C4-2B (cell line): Measurements from ENCODE around the gene PBX4.

Experiments
- ZFX ChIP-seq: fragments of 450-650 bp; IDR thresholded peaks from 2 replicates; pipeline ENCODE4 v1.6.1; 2017
- TF ChIP-seq, protein P1 (sequence below): fragments of 450-650 bp; conservative IDR thresholded peaks from 2 replicates; pipeline ENCODE4 v1.5.1; 2017; ENCODE audit warnings: mild to moderate bottlenecking

DNA sequence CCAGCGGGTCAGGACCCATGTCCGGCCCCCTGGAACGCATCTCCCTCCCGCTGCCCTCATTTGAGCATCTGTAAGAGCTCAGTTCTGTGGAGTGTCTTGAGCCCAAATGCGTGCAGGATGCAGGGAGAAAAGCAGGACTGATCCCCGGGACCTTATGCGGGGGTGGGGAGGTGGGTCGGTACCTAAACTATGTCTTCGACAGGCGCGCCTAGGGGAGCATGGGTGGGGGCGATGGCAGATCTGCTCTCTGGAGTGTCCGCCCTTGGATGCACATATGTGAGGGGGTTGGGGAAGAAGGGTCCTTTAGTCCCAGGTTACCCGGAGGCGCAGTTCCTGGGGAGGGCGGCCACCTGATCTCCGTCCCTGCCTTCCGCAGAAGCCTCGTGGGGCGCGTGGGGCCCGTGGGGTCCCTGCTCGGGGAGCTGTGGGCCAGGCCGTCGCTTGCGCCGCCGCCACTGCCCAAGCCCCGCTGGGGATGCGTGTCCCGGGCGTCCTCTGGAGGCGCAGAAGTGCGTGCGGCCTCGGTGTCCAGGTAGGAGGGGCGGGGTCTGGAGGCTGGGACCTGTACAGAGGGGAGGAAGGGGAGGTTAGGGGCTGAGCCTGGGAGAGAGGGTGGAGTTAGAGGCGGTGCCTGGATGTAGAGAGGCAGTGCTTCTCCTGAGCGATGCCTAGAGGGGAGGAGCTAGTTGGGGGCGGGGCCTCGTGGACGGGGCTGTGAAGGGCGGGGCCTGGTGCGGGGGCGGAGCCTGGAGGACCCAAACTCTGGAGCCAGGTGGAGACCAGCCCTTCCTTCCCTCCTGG lies 77.6 kb downstream of the PBX4 start:
- TF ChIP-seq, protein P1, sequence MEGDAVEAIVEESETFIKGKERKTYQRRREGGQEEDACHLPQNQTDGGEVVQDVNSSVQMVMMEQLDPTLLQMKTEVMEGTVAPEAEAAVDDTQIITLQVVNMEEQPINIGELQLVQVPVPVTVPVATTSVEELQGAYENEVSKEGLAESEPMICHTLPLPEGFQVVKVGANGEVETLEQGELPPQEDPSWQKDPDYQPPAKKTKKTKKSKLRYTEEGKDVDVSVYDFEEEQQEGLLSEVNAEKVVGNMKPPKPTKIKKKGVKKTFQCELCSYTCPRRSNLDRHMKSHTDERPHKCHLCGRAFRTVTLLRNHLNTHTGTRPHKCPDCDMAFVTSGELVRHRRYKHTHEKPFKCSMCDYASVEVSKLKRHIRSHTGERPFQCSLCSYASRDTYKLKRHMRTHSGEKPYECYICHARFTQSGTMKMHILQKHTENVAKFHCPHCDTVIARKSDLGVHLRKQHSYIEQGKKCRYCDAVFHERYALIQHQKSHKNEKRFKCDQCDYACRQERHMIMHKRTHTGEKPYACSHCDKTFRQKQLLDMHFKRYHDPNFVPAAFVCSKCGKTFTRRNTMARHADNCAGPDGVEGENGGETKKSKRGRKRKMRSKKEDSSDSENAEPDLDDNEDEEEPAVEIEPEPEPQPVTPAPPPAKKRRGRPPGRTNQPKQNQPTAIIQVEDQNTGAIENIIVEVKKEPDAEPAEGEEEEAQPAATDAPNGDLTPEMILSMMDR: no peak
- TF ChIP-seq ZFX: no peak
